ACC112 (cell line): ENCODE data around the gene RUVBL2.

ENCODE experiments used
- H2AFZ ChIP-seq: fragments of 200-600 bp; sonication (generic); one replicate; pipeline ENCODE4 v1.6.0; 2017; ENCODE audit warnings: antibody characterized with exemption, low read length; ENCODE audit not compliant: unreplicated experiment
- H3K27ac ChIP-seq: fragments of 200-600 bp; sonication (generic); 2 replicates; pipeline ENCODE4 v1.5.1; 2014; ENCODE audit warnings: low read depth, mild to moderate bottlenecking, antibody characterized with exemption, low read length, moderate library complexity
- H3K27me3 ChIP-seq: fragments of 200-600 bp; sonication (generic); 2 replicates; pipeline ENCODE4 v1.6.1; 2014; ENCODE audit warnings: mild to moderate bottlenecking, antibody characterized with exemption, low read length, moderate library complexity, mixed read lengths; ENCODE audit not compliant: insufficient read depth
- H3K36me3 ChIP-seq: fragments of 200-600 bp; sonication (generic); 2 replicates; pipeline ENCODE4 v1.6.1; 2016; ENCODE audit warnings: mild to moderate bottlenecking, antibody characterized with exemption, low read length, moderate library complexity, mixed read lengths; ENCODE audit not compliant: insufficient read depth
- H3K4me1 ChIP-seq: fragments of 200-600 bp; sonication (generic); one replicate; pipeline ENCODE4 v1.6.1; 2016; ENCODE audit warnings: low read length, mixed read lengths; ENCODE audit not compliant: insufficient read depth, unreplicated experiment, control insufficient read depth
- H3K4me3 ChIP-seq: fragments of 200-600 bp; sonication (generic); 2 replicates; pipeline ENCODE4 v1.5.1; 2014; ENCODE audit warnings: mild to moderate bottlenecking, low read depth, low read length
- H3K79me2 ChIP-seq: fragments of 200-600 bp; sonication (generic); one replicate; pipeline ENCODE4 v1.6.0; 2016; ENCODE audit warnings: low read length; ENCODE audit not compliant: control insufficient read depth, unreplicated experiment, insufficient read depth

The RUVBL2 gene

GRCh38 chr19:48964205-48965039 is 29.3 kb upstream of the RUVBL2 start:
- no peaks in the 10 kb centered on the region for H3K27me3 ChIP-seq
- peak overlapping the region; percentile 62 for H3K4me3 ChIP-seq
- peaks cover 16% of the 10 kb centered on the region for H3K36me3 ChIP-seq
- peaks cover 21% of the 10 kb centered on the region for H3K4me1 ChIP-seq
- H3K79me2 ChIP-seq, result peaks cover 19% of the 10 kb centered on the region
- H3K27ac ChIP-seq, result peak overlapping the region; percentile 85
- no peak overlapping the region for H2AFZ ChIP-seq

- Histone ChIP-seq H2AFZ (no peak within 1 kb of the TSS), H3K4me1 (peaks cover 21% of the 10 kb centered on the region)
These were observed 28.5 kb upstream of the RUVBL2 start, which contains the start of gene FTL for GRCh38 chr19:48965040-48965805. FTL (plus strand) TSS chr19:48965309; CDS start chr19:48965508, 199 bp downstream.

GRCh38 chr19:48965806-48966540 is 27.7 kb upstream of the RUVBL2 start:
- Histone ChIP-seq H2AFZ (no peak overlapping the region), H3K79me2 (peaks cover 19% of the 10 kb centered on the region), H3K4me1 (peaks cover 21% of the 10 kb centered on the region), H3K4me3 (peak overlapping the region; percentile 97), H3K36me3 (peaks cover 22% of the 10 kb centered on the region), H3K27me3 (no peaks in the 10 kb centered on the region), H3K27ac (peak overlapping the region; percentile 58)

More at GRCh38 chr19:48965040-48965805, 28.5 kb upstream of the RUVBL2 start, which contains the start of gene FTL:
- peak within 1 kb of the TSS; percentile 85 for H3K27ac ChIP-seq
- peaks cover 19% of the 10 kb centered on the region for H3K79me2 ChIP-seq
- peaks cover 16% of the 10 kb centered on the region for H3K36me3 ChIP-seq
- peak within 1 kb of the TSS; percentile 97 for H3K4me3 ChIP-seq
- no peaks in the 10 kb centered on the region for H3K27me3 ChIP-seq

GRCh38 chr19:48966541-48967345 is 26.9 kb upstream of the RUVBL2 start:
- Histone ChIP-seq H3K27me3 (no peaks in the 10 kb centered on the region), H3K4me1 (peaks cover 21% of the 10 kb centered on the region), H3K27ac (peak overlapping the region; percentile 58), H2AFZ (no peak overlapping the region), H3K4me3 (peak overlapping the region; percentile 97), H3K36me3 (peaks cover 22% of the 10 kb centered on the region), H3K79me2 (peaks cover 19% of the 10 kb centered on the region)

- H3K4me3 ChIP-seq, result peak overlapping the region; percentile 97
- no peaks in the 10 kb centered on the region for H3K27me3 ChIP-seq
- peaks cover 19% of the 10 kb centered on the region for H3K79me2 ChIP-seq
- H2AFZ ChIP-seq, result no peak overlapping the region
- peak overlapping the region; percentile 58 for H3K27ac ChIP-seq
- peaks cover 22% of the 10 kb centered on the region for H3K36me3 ChIP-seq
- H3K4me1 ChIP-seq, result peaks cover 19% of the 10 kb centered on the region
These were observed 26.1 kb upstream of the RUVBL2 start for GRCh38 chr19:48967346-48968178.

- no peaks in the 10 kb centered on the region for H3K27me3 ChIP-seq
- peak overlapping the region; percentile 29 for H3K27ac ChIP-seq
- H3K36me3 ChIP-seq, result peaks cover 22% of the 10 kb centered on the region
- H3K4me1 ChIP-seq, result peaks cover 15% of the 10 kb centered on the region
- H2AFZ ChIP-seq, result no peak overlapping the region
- H3K79me2 ChIP-seq, result peaks cover 19% of the 10 kb centered on the region
- H3K4me3 ChIP-seq, result no peak overlapping the region
These were observed 25.5 kb upstream of the RUVBL2 start for GRCh38 chr19:48968179-48968661.

- no peak overlapping the region for H3K4me3 ChIP-seq
- peaks cover 22% of the 10 kb centered on the region for H3K36me3 ChIP-seq
- H3K4me1 ChIP-seq, result peaks cover 9% of the 10 kb centered on the region
- no peak overlapping the region for H3K27ac ChIP-seq
- H2AFZ ChIP-seq, result no peak overlapping the region
- H3K79me2 ChIP-seq, result peaks cover 19% of the 10 kb centered on the region
- H3K27me3 ChIP-seq, result no peaks in the 10 kb centered on the region
These were observed 24.9 kb upstream of the RUVBL2 start for GRCh38 chr19:48968813-48969218.

- H3K27ac ChIP-seq, result no peak overlapping the region
- H3K4me3 ChIP-seq, result no peak overlapping the region
- H3K36me3 ChIP-seq, result peaks cover 22% of the 10 kb centered on the region
- peaks cover 3% of the 10 kb centered on the region for H3K4me1 ChIP-seq
- no peaks in the 10 kb centered on the region for H3K27me3 ChIP-seq
- H2AFZ ChIP-seq, result no peak overlapping the region
- peaks cover 19% of the 10 kb centered on the region for H3K79me2 ChIP-seq
These were observed 24.2 kb upstream of the RUVBL2 start for GRCh38 chr19:48969276-48970138.
